Measurements from ENCODE around the gene NPTN. TPM values are rescaled to one million over a fixed set of nuclear protein-coding genes. Genes with fewer than 3 reads are reported as not detected.

The NPTN gene
- total RNA-seq, 1 experiment from 2014 or later: 90.9 TPM

- ChIA-PET POLR2A (no interaction called here), CTCF (interaction anchor here (0.9 kb wide), 1 partner anchor 34 kb away, joined by 4 read pairs; no protein-coding TSS in a partner anchor), RAD21 (ENCODE audit: low non-redundant PET in 1 of 2, low total read pairs in 2 of 2, uncharacterized antibody in 2 of 2, unreplicated experiment in 2 of 2) (no interaction called here)
- ATAC-seq: peak; percentile 40; the same call in 1 of the 2 replicates
- H3K4me2 ChIP-seq (ENCODE audit: low read length): peak overlapping the region; percentile 30
- H4K20me1 ChIP-seq (ENCODE audit: insufficient read depth): peaks cover 10% of the 10 kb centered on the region; the same call in 1 of the 2 replicates
- H3K4me1 ChIP-seq (ENCODE audit: control insufficient read depth in 1 of 2, insufficient read depth in 2 of 2, low read length in 2 of 2): peaks cover 23 to 35% of the 10 kb centered on the region in 2 experiments
- H3K4me3 ChIP-seq (replicated peaks in 1 of 2; ENCODE audit: low read depth in 1 of 2, low read length in 2 of 2): no peak overlapping the region
- no peak overlapping the region for H3K27ac ChIP-seq (ENCODE audit: low read depth, low read length)
- peaks cover 97% of the 10 kb centered on the region for H3K79me2 ChIP-seq (ENCODE audit: insufficient read depth, low read length)
- BruUV-seq (replicated peaks): no TSS peak
- DNase-seq (ENCODE audit: low read depth, low spot score): no peak
- no peaks in the 10 kb centered on the region for H3K9me2 ChIP-seq (ENCODE audit: insufficient read depth)
- H3K9ac ChIP-seq (ENCODE audit: low read length): no peak overlapping the region
- no peak overlapping the region for H2AFZ ChIP-seq (ENCODE audit: low read depth, low read length, poor library complexity, severe bottlenecking)
- H3K36me3 ChIP-seq (ENCODE audit: control insufficient read depth in 1 of 2, insufficient read depth in 2 of 2, low read length in 2 of 2): no peaks in the 10 kb centered on the region
- intact Hi-C loops (cut with micrococcal nuclease): no loop called here
- H3K27me3 ChIP-seq (ENCODE audit: insufficient read depth, low read length): no peaks in the 10 kb centered on the region
- H3K9me3 ChIP-seq (ENCODE audit: control insufficient read depth in 1 of 2, insufficient read depth in 1 of 2, low read depth in 1 of 2, low read length in 2 of 2): no peaks in the 10 kb centered on the region
- TF ChIP-seq ZBTB33 (IDR thresholded peaks at IDR 0.05; ENCODE audit: extremely low read depth, insufficient replicate concordance, low read length) (no peak), CBX3 (IDR thresholded peaks at IDR 0.05; ENCODE audit: low read depth) (no peak), ZNF274 (IDR thresholded peaks at IDR 0.05; ENCODE audit: low read depth, low read length) (no peak), CEBPB (IDR thresholded peaks at IDR 0.05; ENCODE audit: low read depth) (peak; percentile 34; the same call in 1 of the 2 replicates), FOSL1 (IDR thresholded peaks at IDR 0.05; ENCODE audit: low read depth) (peak; percentile 3; the same call in 1 of the 2 replicates)
Observed at GRCh38 chr15:73601451-73602445, 31.4 kb downstream of the NPTN start.

Data from HCT116 (cell line).